Suprapubic skin (tissue), 4 donors: Measurements from ENCODE around the gene XYLT1. TPM values are rescaled to one million over a fixed set of nuclear protein-coding genes. Genes with fewer than 3 reads are reported as not detected.

ENCODE experiments used
- DNase-seq, 2 donors: peaks; one replicate each; pipeline ENCODE4 v3.0.0-alpha.2; 2019; ENCODE audit warnings: low spot score in 2 of 2
- H3K27ac ChIP-seq: fragments of 200-600 bp; sonication (generic); one replicate; pipeline ENCODE4 v1.5.1; 2019
- H3K27me3 ChIP-seq: fragments of 200-600 bp; sonication (generic); one replicate; pipeline ENCODE4 v1.5.1; 2019
- H3K36me3 ChIP-seq: fragments of 200-600 bp; sonication (generic); one replicate; pipeline ENCODE4 v1.5.1; 2019
- H3K4me1 ChIP-seq: fragments of 200-600 bp; sonication (generic); one replicate; pipeline ENCODE4 v1.5.1; 2019
- H3K4me3 ChIP-seq: fragments of 200-600 bp; sonication (generic); one replicate; pipeline ENCODE4 v1.5.1; 2019; ENCODE audit warnings: mild to moderate bottlenecking
- H3K9me3 ChIP-seq: fragments of 200-600 bp; sonication (generic); one replicate; pipeline ENCODE4 v1.5.1; 2019
- CTCF ChIP-seq, 2 donors: fragments of 200-600 bp in 1 of 2; fragments of 450-650 bp in 1 of 2; sonication (generic) in 1 of 2; IDR thresholded peaks; one replicate each; pipeline ENCODE4 v1.5.1; 2016 to 2019; ENCODE audit warnings: antibody characterized with exemption in 2 of 2, mild to moderate bottlenecking in 1 of 2, moderate library complexity in 1 of 2
- EP300 ChIP-seq: sonication (generic); formaldehyde crosslinking; IDR thresholded peaks from one replicate; pipeline ENCODE4 v1.6.1; 2017; ENCODE audit warnings: antibody characterized with exemption
- POLR2A ChIP-seq, 2 donors: fragments of 450-650 bp; IDR thresholded peaks; one replicate each; pipeline ENCODE4 v1.6.1; 2017; ENCODE audit warnings: antibody characterized with exemption in 2 of 2, mild to moderate bottlenecking in 2 of 2, moderate library complexity in 2 of 2
- POLR2AphosphoS5 ChIP-seq, 3 donors: sonication (generic); formaldehyde crosslinking; IDR thresholded peaks; one replicate each; pipeline ENCODE4 v1.6.1; 2017; ENCODE audit warnings: antibody characterized with exemption in 3 of 3
- WGBS: methylation state at CpG from one replicate; pipeline ENCODE4 v1.1.5; 2018; 5-methylcytosine and 5-hydroxymethylcytosine counted together
- total RNA-seq, 4 donors: library from RNA; depleted of rRNA; stranded (reverse); fragments of >200 nt; gene quantifications; one replicate each; pipeline ENCODE4 v1.1.0, GENCODE V29; 2016

XYLT1 gene
- total RNA-seq, 4 donors from 2014 or later = 23.5 to 30.6 (median 25.7) TPM

- Histone ChIP-seq H3K27me3 (no peaks in the 10 kb centered on the region), H3K36me3 (no peaks in the 10 kb centered on the region), H3K27ac (no peak overlapping the region), H3K4me1 (peaks cover 8% of the 10 kb centered on the region), H3K4me3 (no peak overlapping the region), H3K9me3 (no peaks in the 10 kb centered on the region)
- WGBS = 65% methylated on average over 6 of the region's 6 CpGs
- no peak for DNase-seq
- TF ChIP-seq POLR2A (IDR thresholded peaks at IDR 0.05) = no peak
- TF ChIP-seq EP300 = no peak
- no peak for TF ChIP-seq CTCF (IDR thresholded peaks at IDR 0.05)
- no peak for TF ChIP-seq POLR2AphosphoS5 (IDR thresholded peaks at IDR 0.05)
Observed at GRCh38 chr16:17270683-17271109, 200.1 kb downstream of the XYLT1 start.

GRCh38 chr16:17270111-17270510, 200.6 kb downstream of the XYLT1 start:
- TF ChIP-seq CTCF (IDR thresholded peaks at IDR 0.05) = no peak
- TF ChIP-seq EP300 = no peak
- TF ChIP-seq POLR2A (IDR thresholded peaks at IDR 0.05) = no peak
- no peak for TF ChIP-seq POLR2AphosphoS5 (IDR thresholded peaks at IDR 0.05)
- Histone ChIP-seq H3K27me3 (no peaks in the 10 kb centered on the region), H3K4me1 (peaks cover 4% of the 10 kb centered on the region), H3K4me3 (no peak overlapping the region), H3K36me3 (no peaks in the 10 kb centered on the region), H3K27ac (no peak overlapping the region), H3K9me3 (no peaks in the 10 kb centered on the region)
- 95% methylated on average over 3 of the region's 3 CpGs for WGBS
- no peak for DNase-seq

GRCh38 chr16:17269439-17269838, 201.3 kb downstream of the XYLT1 start:
- no peak overlapping the region for H3K4me3 ChIP-seq
- no peaks in the 10 kb centered on the region for H3K9me3 ChIP-seq
- no peaks in the 10 kb centered on the region for H3K36me3 ChIP-seq
- no peak overlapping the region for H3K27ac ChIP-seq
- TF ChIP-seq POLR2AphosphoS5 (IDR thresholded peaks at IDR 0.05) = no peak
- no peak for TF ChIP-seq CTCF (IDR thresholded peaks at IDR 0.05)
- no peak for TF ChIP-seq EP300
- no peak for TF ChIP-seq POLR2A (IDR thresholded peaks at IDR 0.05)
- H3K4me1 ChIP-seq = no peaks in the 10 kb centered on the region
- no peak for DNase-seq
- no peaks in the 10 kb centered on the region for H3K27me3 ChIP-seq
- WGBS = 96% methylated on average over 2 of the region's 2 CpGs

GRCh38 chr16:17266608-17267313, 204.0 kb downstream of the XYLT1 start:
- TF ChIP-seq CTCF (IDR thresholded peaks at IDR 0.05) (no peak), EP300 (no peak), POLR2A (IDR thresholded peaks at IDR 0.05) (no peak), POLR2AphosphoS5 (IDR thresholded peaks at IDR 0.05) (no peak)
- 79% methylated on average over 16 of the region's 16 CpGs for WGBS
- Histone ChIP-seq H3K27me3 (no peaks in the 10 kb centered on the region), H3K4me3 (no peak overlapping the region), H3K36me3 (no peaks in the 10 kb centered on the region), H3K4me1 (no peaks in the 10 kb centered on the region), H3K27ac (no peak overlapping the region), H3K9me3 (no peaks in the 10 kb centered on the region)
- no peak for DNase-seq

- H3K9me3 ChIP-seq = no peaks in the 10 kb centered on the region
- no peak overlapping the region for H3K27ac ChIP-seq
- H3K4me1 ChIP-seq = no peaks in the 10 kb centered on the region
- no peak for TF ChIP-seq EP300
- TF ChIP-seq POLR2A (IDR thresholded peaks at IDR 0.05) = no peak
- TF ChIP-seq POLR2AphosphoS5 (IDR thresholded peaks at IDR 0.05) = no peak
- no peak for TF ChIP-seq CTCF (IDR thresholded peaks at IDR 0.05)
- no peaks in the 10 kb centered on the region for H3K27me3 ChIP-seq
- no peak for DNase-seq
- no peak overlapping the region for H3K4me3 ChIP-seq
- H3K36me3 ChIP-seq = no peaks in the 10 kb centered on the region
- 90% methylated on average over 1 of the region's 1 CpG for WGBS
Observed at GRCh38 chr16:17265154-17265553, 205.6 kb downstream of the XYLT1 start.
